Body of pancreas (tissue), 4 donors: ENCODE results near the gene ESCO1. TPM values are rescaled to one million over a fixed set of nuclear protein-coding genes. Genes with fewer than 3 reads are reported as not detected.

Experiments
- ATAC-seq: fragments of 150-250 bp; one replicate; pipeline ENCODE4 v1.9.1; 2016
- DNase-seq, 4 donors: peaks; one replicate each; pipeline ENCODE4 v3.0.0-alpha.2; 2019
- H3K27ac ChIP-seq, 4 donors: fragments of 200-600 bp; sonication (generic); 1 replicate in 3 of 4; 2 replicates in 1 of 4; pipeline versions ENCODE4 v1.5.1 to v1.6.1; 2016 to 2019; ENCODE audit warnings: mild to moderate bottlenecking in 1 of 4, mixed read lengths in 1 of 4, moderate library complexity in 1 of 4
- H3K27me3 ChIP-seq, 2 donors: fragments of 200-600 bp; sonication (generic); one replicate each; pipeline ENCODE4 v1.6.0; 2016; ENCODE audit warnings: mild to moderate bottlenecking in 1 of 2
- H3K36me3 ChIP-seq, 2 donors: fragments of 200-600 bp; sonication (generic); replicated peaks in 1 of 2; 2 replicates each; pipeline ENCODE4 v1.5.1; 2016; ENCODE audit warnings: low read depth in 2 of 2; ENCODE audit not compliant: insufficient read depth in 1 of 2
- H3K4me1 ChIP-seq: fragments of 200-600 bp; sonication (generic); one replicate; pipeline ENCODE4 v1.6.0; 2016
- H3K4me3 ChIP-seq, 2 donors: fragments of 200-600 bp; sonication (generic); 1 replicate in 1 of 2; 2 replicates in 1 of 2; pipeline ENCODE4 v1.5.1; 2016 to 2019
- H3K9me3 ChIP-seq, 3 donors: fragments of 200-600 bp; sonication (generic); 1 replicate in 2 of 3; 2 replicates in 1 of 3; pipeline ENCODE4 v1.5.1; 2016
- POLR2A ChIP-seq, 3 donors: fragments of 450-650 bp; IDR thresholded peaks; one replicate each; pipeline ENCODE4 v1.6.1; 2016; ENCODE audit warnings: antibody characterized with exemption in 3 of 3, mild to moderate bottlenecking in 2 of 3
- WGBS, 2 donors: methylation state at CpG; one replicate each; pipeline ENCODE4 v1.1.5; 2017; 5-methylcytosine and 5-hydroxymethylcytosine counted together
- intact Hi-C: fragments of 100-400 bp; cut with DNase I; formaldehyde crosslinking; loops from one replicate; pipeline ENCODE4 v1.15.1; 2023
- total RNA-seq, 2 donors: library from RNA; depleted of rRNA; stranded (reverse); fragments of >200 nt; gene quantifications; one replicate each; pipeline ENCODE4 v1.1.0, GENCODE V29; 2016
- TF ChIP-seq, protein P1 (sequence below), 7 experiments: fragments of 450-650 bp in 4 of 7; fragments of 200-600 bp in 3 of 7; sonication (generic) in 3 of 7; IDR thresholded peaks; one replicate each; pipeline ENCODE4 v1.5.1; 2016 to 2019; ENCODE audit warnings: antibody characterized with exemption in 7 of 7

ESCO1 gene
- total RNA-seq, 2 donors from 2014 or later = 12.7 to 27.7 TPM

DNA sequence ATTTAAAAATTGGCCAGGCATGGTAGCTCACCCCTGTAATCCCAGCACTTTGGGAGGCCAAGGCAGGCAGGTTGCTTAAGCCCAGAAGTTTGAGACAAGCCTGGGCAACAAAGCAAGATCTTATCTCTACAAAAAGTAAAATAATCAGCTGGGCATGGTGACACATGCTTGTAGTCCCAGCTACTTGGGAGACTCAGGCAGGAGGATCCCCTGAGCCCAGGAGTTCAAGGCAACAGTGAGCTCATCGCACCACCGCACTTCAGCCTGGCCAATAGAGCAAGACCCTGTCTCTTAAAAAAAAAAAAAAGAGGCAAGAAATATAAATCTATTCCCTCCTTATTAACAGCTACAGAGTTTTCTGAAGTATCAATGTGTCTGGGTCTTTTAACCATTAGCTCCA lies 51.9 kb downstream of the ESCO1 start:
- H3K36me3 ChIP-seq = peaks cover 0 to 2% of the 10 kb centered on the region in 2 donors
- ATAC-seq = no peak
- no peak overlapping the region for H3K27ac ChIP-seq
- TF ChIP-seq, protein P1, sequence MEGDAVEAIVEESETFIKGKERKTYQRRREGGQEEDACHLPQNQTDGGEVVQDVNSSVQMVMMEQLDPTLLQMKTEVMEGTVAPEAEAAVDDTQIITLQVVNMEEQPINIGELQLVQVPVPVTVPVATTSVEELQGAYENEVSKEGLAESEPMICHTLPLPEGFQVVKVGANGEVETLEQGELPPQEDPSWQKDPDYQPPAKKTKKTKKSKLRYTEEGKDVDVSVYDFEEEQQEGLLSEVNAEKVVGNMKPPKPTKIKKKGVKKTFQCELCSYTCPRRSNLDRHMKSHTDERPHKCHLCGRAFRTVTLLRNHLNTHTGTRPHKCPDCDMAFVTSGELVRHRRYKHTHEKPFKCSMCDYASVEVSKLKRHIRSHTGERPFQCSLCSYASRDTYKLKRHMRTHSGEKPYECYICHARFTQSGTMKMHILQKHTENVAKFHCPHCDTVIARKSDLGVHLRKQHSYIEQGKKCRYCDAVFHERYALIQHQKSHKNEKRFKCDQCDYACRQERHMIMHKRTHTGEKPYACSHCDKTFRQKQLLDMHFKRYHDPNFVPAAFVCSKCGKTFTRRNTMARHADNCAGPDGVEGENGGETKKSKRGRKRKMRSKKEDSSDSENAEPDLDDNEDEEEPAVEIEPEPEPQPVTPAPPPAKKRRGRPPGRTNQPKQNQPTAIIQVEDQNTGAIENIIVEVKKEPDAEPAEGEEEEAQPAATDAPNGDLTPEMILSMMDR (IDR thresholded peaks at IDR 0.05) = no peak
- no peak for TF ChIP-seq POLR2A (IDR thresholded peaks at IDR 0.05)
- no peaks in the 10 kb centered on the region for H3K9me3 ChIP-seq
- no peaks in the 10 kb centered on the region for H3K27me3 ChIP-seq
- intact Hi-C loops = no loop called here
- no peak for DNase-seq
- H3K4me1 ChIP-seq = no peaks in the 10 kb centered on the region
- no peak overlapping the region for H3K4me3 ChIP-seq
- 96 to 98% methylated on average over 2 of the region's 2 CpGs for WGBS, 2 donors

DNA sequence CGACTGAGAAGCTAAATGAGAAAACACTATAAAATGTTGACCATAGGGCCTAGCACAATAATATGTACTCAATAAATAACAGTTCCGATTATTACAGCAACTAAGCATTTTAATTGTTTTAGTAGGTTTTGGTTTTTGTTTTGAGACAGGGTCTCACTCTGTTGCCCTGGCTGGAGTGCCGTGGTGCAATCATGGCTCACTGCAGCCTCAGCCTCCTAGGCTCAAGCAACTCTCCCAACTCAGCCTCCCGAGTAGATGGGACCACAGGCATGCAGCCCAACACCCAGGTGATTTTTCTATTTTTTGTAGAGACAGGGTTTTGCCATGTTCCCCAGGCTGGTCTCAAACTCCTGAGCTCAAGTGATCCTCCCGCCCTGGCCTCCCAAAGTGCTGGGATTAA lies 54.1 kb downstream of the ESCO1 start:
- TF ChIP-seq, protein P1 (IDR thresholded peaks at IDR 0.05) = no peak
- no peak for TF ChIP-seq POLR2A (IDR thresholded peaks at IDR 0.05)
- no peaks in the 10 kb centered on the region for H3K9me3 ChIP-seq
- ATAC-seq = no peak
- intact Hi-C loops = no loop called here
- H3K27me3 ChIP-seq = no peaks in the 10 kb centered on the region
- no peak for DNase-seq
- no peak overlapping the region for H3K4me3 ChIP-seq
- H3K27ac ChIP-seq = no peak overlapping the region
- no peaks in the 10 kb centered on the region for H3K36me3 ChIP-seq
- peaks cover 4% of the 10 kb centered on the region for H3K4me1 ChIP-seq
- 89 to 93% methylated on average over 5 of the region's 5 CpGs for WGBS, 2 donors

DNA sequence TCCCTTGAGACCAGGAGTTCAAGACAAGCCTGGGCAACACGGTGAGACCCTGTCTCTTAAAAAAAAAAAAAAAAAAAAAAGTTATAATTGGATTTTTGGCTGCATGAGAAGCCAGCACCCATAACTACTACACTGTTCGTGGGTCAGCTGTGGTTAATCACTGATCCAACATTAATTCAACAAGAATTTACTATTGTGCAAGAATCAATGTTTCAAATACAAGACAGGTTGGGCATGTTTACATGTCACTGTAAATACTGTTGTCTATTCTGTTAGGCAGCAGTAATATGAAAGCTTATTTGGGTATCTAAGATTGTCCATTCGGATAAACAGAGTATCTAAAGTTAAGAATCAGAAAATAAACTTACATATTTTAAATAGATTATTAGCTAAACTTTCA lies 62.3 kb downstream of the ESCO1 start:
- H3K36me3 ChIP-seq = peaks cover 0 to 7% of the 10 kb centered on the region in 2 donors
- H3K27ac ChIP-seq = peak overlapping the region in 1 of 4 donors; percentile 41
- peaks cover 4% of the 10 kb centered on the region for H3K4me1 ChIP-seq
- TF ChIP-seq, protein P1 (IDR thresholded peaks at IDR 0.05) = no peak
- no peak for TF ChIP-seq POLR2A (IDR thresholded peaks at IDR 0.05)
- DNase-seq = no peak
- WGBS, 2 donors = 27 to 41% methylated on average over 3 of the region's 3 CpGs
- intact Hi-C loops = no loop called here
- H3K27me3 ChIP-seq = no peaks in the 10 kb centered on the region
- peak; percentile 75 for ATAC-seq
- no peaks in the 10 kb centered on the region for H3K9me3 ChIP-seq
- no peak overlapping the region for H3K4me3 ChIP-seq

DNA sequence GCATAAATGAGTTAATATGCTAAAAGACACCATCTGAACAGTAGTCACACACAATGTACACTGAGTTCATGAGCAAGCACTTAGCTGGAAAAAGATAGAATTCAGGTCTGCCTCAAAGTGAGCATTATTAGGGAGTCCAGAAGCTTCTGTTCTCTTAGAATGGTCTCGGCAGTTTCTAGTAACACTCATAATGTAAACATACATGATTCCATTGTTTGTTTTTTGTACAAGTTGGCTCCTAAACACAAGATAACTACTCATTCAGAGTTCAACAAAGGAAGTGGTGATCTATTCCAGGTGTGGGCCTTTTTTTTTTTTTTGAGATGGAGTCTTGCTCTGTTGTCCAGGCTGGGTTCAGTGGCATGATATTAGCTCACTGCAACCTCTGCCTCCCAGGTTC lies 66.2 kb downstream of the ESCO1 start:
- TF ChIP-seq POLR2A (IDR thresholded peaks at IDR 0.05) = no peak
- TF ChIP-seq, protein P1 (IDR thresholded peaks at IDR 0.05) = no peak
- H3K36me3 ChIP-seq = peaks cover 0 to 7% of the 10 kb centered on the region in 2 donors
- WGBS, 2 donors = 20 to 41% methylated on average over 1 of the region's 1 CpG

DNA sequence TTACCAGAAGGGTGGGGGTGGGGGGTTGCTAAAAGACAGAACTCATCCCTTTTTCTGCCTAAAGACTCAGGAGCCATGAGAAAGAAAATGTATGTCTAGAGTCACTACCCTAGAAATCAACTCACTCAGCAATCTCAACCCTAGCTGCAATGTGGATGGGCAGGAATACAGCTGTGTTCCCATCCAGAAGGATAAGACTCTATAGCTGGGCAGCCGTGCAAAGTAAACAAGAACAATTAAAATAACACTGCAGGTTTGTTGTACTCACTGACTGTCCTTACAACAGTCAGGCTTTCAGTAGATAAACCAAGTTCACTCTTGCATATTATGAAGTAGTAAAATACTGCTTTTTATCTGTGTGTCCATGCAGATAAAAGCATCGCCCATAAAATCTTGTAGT lies 74.0 kb downstream of the ESCO1 start:
- WGBS, 2 donors = 59 to 71% methylated on average over 2 of the region's 2 CpGs
- H3K9me3 ChIP-seq = no peaks in the 10 kb centered on the region
- ATAC-seq (no peak), DNase-seq (no peak)
- H3K27me3 ChIP-seq = no peaks in the 10 kb centered on the region
- H3K36me3 ChIP-seq = no peaks in the 10 kb centered on the region
- TF ChIP-seq POLR2A (IDR thresholded peaks at IDR 0.05) = no peak
- TF ChIP-seq, protein P1 (IDR thresholded peaks at IDR 0.05) = no peak
- no peak overlapping the region for H3K4me3 ChIP-seq
- no peaks in the 10 kb centered on the region for H3K4me1 ChIP-seq
- intact Hi-C loops = no loop called here
- no peak overlapping the region for H3K27ac ChIP-seq

More for the DNA sequence above, 66.2 kb downstream of the ESCO1 start:
- no peak overlapping the region for H3K4me3 ChIP-seq
- no peaks in the 10 kb centered on the region for H3K27me3 ChIP-seq
- no peaks in the 10 kb centered on the region for H3K4me1 ChIP-seq
- H3K27ac ChIP-seq = no peak overlapping the region
- ATAC-seq = no peak
- intact Hi-C loops = no loop called here
- no peaks in the 10 kb centered on the region for H3K9me3 ChIP-seq
- DNase-seq = no peak
